GM18526 (cell line): ENCODE results near the gene NIPBL.

ENCODE experiments used
- POLR2A ChIP-seq: IDR thresholded peaks from 3 replicates; pipeline ENCODE4 v1.6.1; 2011; ENCODE audit not compliant: insufficient read length; ENCODE audit errors: extremely low read depth

The NIPBL gene

DNA sequence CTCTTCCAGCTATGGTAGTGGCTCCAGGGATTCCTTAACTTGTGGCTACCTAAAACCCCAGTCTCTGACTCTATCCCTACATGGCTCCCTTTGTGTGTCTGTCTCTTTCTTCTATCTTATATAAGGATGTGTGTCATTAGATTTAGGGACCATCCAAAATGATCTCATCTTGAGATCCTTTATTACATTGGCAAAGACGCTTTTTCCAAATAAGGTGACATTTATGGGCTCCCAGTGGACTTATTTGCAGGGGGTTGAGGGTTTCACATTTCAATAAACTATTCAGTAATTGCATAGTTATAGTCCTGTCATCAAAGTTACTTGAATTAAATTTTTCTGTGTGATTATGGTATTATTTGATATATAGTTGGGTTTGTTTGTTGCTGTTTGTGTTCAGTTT, 59.2 kb downstream of the NIPBL start:
- TF ChIP-seq POLR2A: no peak

DNA sequence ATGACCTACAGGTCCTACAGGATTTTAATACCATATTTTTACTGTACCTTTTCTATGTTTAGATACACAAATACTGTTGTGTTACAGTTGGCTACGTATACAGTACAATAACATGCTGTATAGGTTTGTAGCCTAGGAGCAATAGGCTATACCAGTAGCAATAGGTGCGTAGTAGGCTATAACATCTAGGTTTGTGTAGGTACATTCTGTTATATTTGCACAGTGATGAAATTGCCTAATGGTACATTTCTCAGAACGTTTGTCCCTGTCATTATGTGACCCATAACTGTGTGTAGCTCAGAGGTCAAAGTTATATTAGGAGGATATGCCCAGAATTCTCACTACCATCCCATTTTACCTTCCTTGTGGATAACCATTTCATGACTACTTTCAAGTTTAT, 59.7 kb downstream of the NIPBL start:
- TF ChIP-seq POLR2A: no peak

DNA sequence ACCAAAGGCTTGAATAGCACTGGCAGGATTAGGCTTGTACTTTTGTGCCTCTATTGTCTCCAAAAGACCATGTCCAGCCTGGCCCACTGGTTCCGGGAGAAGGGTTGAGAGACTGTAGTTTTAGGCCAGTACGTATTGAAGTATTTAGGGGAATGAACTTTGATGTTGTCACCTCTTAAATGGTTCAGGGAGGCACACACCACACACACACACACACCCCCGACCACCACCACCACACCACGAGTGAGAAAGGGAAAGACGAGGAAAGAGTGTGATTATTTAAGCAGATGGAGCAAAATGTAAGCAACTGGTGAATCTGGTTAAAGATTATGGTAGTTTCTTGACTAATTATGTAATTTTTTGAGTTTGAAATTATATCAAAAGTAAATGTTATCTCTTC, 61.6 kb downstream of the NIPBL start:
- no peak for TF ChIP-seq POLR2A

DNA sequence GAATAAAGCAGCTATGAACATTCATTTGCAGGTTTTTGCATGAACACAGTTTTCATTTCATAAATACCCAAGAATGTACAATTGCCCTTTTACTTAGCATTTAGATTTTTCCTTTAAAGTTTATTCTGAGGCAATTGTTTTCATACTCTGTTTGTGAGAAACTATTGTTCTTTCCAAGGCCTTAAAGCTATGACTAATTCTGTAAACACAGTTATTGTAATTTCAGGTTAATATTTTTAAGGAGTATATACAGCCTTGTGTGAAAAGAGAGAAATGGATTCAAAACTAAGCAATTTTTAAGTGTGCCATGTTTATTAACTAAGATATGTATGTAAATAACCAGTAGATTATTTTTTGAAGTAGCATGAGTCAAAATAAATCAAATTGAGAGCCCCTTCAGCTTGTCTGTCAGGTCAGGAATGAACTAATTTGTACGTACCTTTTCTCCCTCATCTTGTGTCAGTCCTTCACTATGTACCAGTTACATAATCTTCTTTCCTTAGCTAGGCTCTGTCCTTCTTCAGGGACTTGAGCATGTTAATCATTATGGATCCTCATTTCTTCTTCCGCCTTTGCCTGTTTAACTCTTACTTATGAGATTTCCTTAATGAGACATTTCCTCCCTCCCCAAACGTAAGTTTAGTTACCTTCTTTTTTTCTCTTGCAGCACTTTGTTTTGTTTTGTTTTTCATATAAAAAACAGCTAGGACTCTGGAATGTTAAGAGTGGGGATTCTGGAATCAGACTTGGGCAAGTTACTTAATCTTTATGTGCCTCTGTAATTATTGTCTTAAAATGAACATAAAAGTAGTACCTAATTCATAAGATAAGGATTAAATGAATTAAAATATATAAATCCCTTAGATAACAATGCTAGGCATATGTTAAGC, 63.6 kb downstream of the NIPBL start:
- no peak for TF ChIP-seq POLR2A

DNA sequence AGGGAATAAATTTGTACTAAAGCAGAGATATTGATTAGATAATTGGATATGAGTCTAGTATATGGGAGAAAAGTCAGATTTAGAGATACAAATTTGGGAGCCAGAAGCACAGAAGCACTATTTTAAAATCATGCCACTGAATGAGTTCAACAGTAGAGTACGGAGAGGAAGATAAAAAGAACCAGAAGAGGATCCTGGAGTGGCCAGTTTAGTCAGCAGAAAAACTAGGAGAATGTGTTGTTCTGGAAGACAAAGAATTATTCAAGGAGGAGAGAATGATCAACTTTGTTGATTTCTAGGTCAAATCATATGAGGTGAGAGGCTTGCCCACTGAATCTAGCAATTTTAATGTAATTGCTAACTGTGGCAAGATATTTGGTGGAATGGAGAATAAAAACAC, 67.0 kb downstream of the NIPBL start:
- no peak for TF ChIP-seq POLR2A

DNA sequence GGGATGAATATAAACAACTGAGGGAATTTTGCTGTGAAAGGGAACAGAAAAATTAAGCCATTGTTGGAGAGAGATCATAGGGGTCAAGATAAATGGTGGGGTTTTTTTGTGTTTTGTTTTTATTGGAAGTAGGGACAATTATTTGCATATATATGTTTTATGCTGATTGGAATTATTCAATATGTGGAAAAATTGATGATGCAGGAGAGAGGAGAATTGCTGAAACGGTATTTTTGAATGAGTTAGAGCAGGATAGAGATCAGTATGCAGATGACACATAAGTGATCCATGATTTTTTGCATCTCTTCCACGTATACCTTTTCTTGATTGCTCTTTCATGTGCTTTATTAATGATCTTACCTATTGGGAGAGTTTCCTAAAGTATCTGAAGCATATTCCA, 67.5 kb downstream of the NIPBL start:
- TF ChIP-seq POLR2A: no peak

DNA sequence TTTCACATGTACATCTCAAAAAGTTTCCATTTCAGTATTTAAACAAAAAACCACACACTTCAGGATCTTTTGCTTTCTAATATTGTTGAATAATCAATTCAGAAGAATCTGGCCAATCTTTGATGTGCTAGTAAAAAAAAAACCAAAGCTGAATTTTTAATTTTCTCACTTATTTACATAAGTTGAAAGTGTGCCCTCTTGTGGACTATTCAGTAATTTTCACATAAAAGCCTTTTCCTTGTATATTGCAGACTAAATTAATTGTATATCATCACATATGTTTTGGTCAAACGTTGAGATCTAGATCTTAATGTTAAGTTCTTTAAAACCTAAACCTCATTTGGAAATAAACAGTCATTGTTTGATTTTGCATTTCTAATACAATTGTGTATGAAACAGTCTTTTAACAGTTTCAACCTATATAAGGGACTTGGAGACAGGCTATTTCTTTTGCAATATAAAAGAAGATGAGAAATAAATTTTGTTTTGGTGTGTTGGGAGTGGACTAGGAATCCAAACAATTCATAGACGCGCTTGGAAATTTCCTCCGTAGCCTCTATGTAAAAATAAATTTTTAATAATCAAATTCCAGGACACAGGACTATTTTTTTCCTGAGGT, 68.1 kb downstream of the NIPBL start:
- no peak for TF ChIP-seq POLR2A

DNA sequence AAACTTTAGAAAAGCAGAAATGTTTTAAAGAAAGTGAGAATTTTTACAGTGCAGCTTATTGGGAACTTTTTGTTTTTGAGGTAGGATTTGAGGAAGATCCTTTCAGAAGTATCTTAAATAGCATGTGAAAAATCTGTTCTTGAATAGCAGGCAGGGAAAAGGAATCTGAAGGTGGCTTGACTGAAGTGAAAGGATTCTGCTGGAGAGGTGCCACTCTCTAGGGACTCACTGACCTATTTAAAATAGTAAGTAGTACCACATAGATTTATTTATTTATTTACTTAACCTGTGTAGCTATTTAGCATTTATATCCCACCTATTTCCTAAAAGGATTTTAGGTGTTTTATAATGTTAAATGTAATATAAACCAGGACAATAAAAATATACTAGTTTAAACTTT, 69.1 kb downstream of the NIPBL start:
- no peak for TF ChIP-seq POLR2A

DNA sequence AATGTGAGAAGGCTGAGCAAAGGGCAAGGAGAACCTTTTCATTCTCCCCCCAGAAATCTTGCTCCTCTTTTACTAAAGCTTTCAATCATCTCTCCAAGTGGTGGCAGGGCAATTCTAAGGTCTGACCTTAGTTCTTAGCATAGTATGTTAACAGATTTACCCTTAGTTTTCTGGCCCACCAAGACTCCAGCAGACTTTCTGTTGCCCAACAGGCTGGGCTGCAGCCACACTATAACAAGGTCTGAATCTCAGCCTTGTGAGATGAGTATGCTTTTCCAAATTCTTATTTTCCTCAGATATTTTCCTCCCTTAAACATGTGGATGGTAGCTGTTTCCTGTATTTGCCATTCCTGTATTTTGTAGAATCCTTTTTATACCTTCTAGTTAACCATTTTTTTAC, 69.5 kb downstream of the NIPBL start:
- no peak for TF ChIP-seq POLR2A

DNA sequence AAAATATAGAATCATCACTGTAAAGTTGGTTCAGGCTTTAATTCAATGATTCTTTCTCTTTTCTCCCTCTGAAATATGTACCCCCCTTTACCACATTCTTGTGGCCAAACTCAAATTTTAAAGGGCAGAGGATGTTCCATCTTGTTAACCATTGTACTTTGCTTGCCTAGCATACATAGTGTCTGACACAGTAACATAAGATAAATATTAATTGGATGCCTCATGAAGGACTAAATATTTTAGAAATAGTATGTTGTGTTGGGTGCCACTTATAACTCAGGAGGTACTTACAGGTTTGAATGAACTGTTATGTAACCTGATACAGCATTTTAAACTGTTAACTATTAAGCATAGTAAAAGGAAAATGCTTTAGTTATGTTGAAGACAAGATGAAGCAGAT, 71.5 kb downstream of the NIPBL start:
- TF ChIP-seq POLR2A: no peak

DNA sequence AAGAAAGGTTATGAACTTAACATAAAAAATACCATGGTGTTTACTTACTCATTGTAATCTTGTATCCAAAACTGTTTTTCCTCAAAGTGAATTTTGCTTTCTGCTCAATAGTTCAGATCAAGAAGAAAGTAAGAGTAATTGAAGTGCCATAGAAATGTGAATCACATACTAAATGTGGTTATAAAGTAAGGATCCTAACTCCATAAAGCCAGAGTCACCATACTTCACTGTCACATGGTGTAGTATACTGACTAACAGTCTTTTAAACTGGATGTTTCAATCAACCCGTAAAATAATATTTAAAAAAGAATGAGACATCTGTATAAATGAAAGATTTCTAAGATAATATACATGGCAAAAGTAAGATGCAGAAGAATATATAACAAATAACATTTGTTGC, 72.1 kb downstream of the NIPBL start:
- no peak for TF ChIP-seq POLR2A

DNA sequence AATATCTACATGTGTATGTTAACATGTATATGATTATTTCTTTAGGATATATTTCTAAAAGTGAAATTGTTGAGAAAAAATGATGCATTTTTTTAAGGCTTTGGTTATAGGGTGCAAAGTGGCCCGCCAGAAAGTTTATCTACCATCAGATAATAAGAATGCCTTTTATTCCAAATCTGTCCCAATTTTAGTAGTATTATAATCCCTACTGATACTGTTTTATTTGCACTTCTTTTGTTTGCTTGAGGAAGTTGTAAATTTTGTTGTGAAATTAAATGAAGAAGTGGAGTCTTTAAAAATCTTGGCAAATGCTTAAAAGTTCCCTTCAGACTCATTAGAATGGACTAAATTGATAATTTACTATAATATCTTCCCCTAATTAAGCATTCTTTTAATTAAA, 73.0 kb downstream of the NIPBL start:
- TF ChIP-seq POLR2A: no peak

DNA sequence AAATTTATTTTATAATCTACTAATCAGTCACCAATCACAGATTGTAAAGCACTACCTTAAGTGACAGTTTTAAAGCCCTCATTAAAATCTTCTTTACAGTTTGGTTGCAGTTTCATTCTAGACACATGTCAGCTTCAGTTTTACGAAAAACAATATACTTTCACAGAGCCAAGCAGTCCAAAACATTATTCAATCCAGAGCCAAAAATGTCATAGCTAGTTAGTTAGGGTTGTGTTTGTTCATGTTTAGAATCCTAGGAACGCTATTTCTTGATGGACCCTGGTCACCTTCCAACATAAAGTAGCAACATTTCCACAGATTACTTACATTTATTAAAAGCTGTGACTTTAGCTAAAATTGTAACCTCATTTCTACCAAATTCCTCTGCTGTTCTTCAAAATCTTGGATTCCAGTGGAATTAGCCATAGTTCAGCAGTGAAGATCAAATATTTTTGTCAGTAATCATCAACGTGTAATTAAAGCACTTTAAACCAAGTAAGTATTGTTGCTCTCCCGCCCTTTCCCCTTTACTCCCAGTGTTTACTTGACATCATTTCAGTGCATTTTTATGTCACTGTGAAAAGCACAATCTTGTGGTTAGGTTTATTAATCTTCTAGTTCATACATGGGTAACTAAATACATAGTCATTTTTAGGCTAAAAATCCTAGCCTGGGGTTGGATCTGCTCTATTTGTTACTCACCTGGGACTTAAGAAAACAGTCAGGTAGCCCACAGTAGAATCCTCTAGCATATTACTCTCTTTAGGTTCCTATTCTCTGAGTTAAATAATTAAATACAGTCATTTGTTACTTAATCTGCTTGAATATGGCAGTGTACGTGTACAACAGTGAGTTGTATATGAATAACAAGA, 74.3 kb downstream of the NIPBL start:
- no peak for TF ChIP-seq POLR2A

DNA sequence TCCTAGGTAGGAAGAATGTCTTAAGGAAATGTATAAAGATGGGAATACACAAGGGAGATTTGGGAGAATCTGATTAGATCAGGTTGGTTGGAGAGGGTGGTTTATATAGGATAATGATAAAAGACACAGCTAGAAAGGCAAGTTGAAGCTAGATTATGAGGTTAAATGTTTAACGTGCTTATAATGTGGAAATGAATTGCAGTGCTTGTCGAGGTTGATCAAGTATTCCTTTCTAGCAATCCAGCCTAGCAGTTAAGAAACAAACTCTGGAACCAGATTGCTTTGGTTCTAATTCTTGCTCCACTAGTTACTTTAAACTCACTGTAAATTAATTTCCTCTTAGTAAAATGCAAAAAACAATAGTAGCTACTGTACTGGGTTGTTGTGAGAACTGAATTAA, 76.5 kb downstream of the NIPBL start:
- TF ChIP-seq POLR2A: no peak

DNA sequence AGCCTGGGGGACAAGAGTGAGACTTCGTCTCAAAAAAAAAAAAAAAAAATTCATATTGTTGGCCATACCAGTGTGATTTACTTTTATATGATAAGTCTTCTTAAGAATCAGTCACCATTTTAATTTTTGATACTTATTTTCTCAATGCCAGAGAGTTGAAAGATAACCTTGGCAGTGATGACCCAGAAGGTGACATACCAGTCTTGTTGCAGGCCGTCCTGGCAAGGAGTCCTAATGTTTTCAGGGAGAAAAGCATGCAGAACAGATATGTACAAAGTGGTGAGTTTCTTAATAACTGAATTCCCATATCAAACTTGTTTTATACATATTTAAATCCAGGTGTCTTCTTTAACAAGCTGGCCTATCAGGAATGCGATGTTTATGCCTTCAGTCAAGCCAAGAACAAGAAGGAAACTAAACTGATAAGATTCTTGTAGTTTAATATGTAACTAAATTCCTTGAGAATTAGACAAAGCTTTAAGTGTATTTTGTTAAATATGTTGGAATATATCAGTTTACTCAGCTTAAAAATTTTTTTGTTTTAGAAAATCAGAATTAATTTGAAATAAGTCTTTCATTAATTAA, 81.5 kb downstream of the NIPBL start:
- TF ChIP-seq POLR2A: no peak
